CD4-positive, CD25-positive, alpha-beta regulatory T cell (primary cell): ENCODE results near the gene SRP68. TPM values are rescaled to one million over a fixed set of nuclear protein-coding genes. Genes with fewer than 3 reads are reported as not detected.

Experiments used
- ATAC-seq, 2 donors: fragments of 150-1000 bp; cut with Tn5 transposase; one replicate each; pipeline ENCODE4 v1.10.0; 2021; ENCODE audit warnings: low read depth in 2 of 2, moderate number of reproducible peaks in 2 of 2, moderate library complexity in 1 of 2
- DNase-seq, 3 donors: peaks; one replicate each; pipeline versions ENCODE4 v3.0.0 to v3.0.0-alpha.2; 2012 to 2022; ENCODE audit warnings: mixed read lengths in 1 of 3
- H3K27ac ChIP-seq: one replicate; pipeline ENCODE4 v1.7.0; 2013; ENCODE audit warnings: mild to moderate bottlenecking, low read length; ENCODE audit not compliant: insufficient read depth, poor library complexity, severe bottlenecking
- H3K27me3 ChIP-seq: one replicate; pipeline ENCODE4 v1.7.0; 2013; ENCODE audit warnings: low read length; ENCODE audit not compliant: control insufficient read depth, insufficient read depth
- H3K36me3 ChIP-seq: one replicate; pipeline ENCODE4 v1.7.0; 2013; ENCODE audit warnings: mild to moderate bottlenecking, low read length, moderate library complexity; ENCODE audit not compliant: control insufficient read depth, insufficient read depth
- H3K4me1 ChIP-seq: 2 replicates; pipeline ENCODE4 v1.7.0; 2013; ENCODE audit warnings: mild to moderate bottlenecking, low read length; ENCODE audit not compliant: insufficient read depth, control insufficient read depth, poor library complexity, severe bottlenecking
- H3K4me3 ChIP-seq: one replicate; pipeline ENCODE4 v1.7.0; 2013; ENCODE audit warnings: low read depth, mild to moderate bottlenecking, low read length, moderate library complexity
- H3K9me3 ChIP-seq, 2 experiments: 1 replicate in 1 of 2; 2 replicates in 1 of 2; pipeline ENCODE4 v1.7.0; 2013; ENCODE audit warnings: low read length in 2 of 2, mild to moderate bottlenecking in 1 of 2, moderate library complexity in 1 of 2; ENCODE audit not compliant: control insufficient read depth in 2 of 2
- H3K27ac Mint-ChIP-seq, 3 donors: one replicate each; pipeline ENCODE4 v1.8.0; 2020 to 2022; ENCODE audit warnings: mild to moderate bottlenecking in 3 of 3, mixed read lengths in 3 of 3, moderate library complexity in 2 of 3
- H3K27me3 Mint-ChIP-seq: one replicate; pipeline ENCODE4 v1.8.0; 2022; ENCODE audit warnings: mild to moderate bottlenecking, mixed read lengths
- H3K36me3 Mint-ChIP-seq: one replicate; pipeline ENCODE4 v1.8.0; 2020; ENCODE audit warnings: mixed read lengths
- H3K4me1 Mint-ChIP-seq, 4 donors: one replicate each; pipeline ENCODE4 v1.8.0; 2020 to 2022; ENCODE audit warnings: mixed read lengths in 4 of 4, mild to moderate bottlenecking in 1 of 4
- H3K4me3 Mint-ChIP-seq, 4 donors: one replicate each; pipeline ENCODE4 v1.8.0; 2020 to 2022; ENCODE audit warnings: mild to moderate bottlenecking in 4 of 4, mixed read lengths in 4 of 4, moderate library complexity in 3 of 4
- H3K9me3 Mint-ChIP-seq, 7 donors: one replicate each; pipeline ENCODE4 v1.8.0; 2020 to 2022; ENCODE audit warnings: mixed read lengths in 7 of 7, mild to moderate bottlenecking in 3 of 7, moderate library complexity in 2 of 7
- polyA plus RNA-seq, 4 donors: library from polyadenylated mRNA; unstranded; fragments of 300-500 nt; fragmentation: Illumina TruSeq; gene quantifications; one replicate each; pipeline ENCODE4 v1.2.3, GENCODE V29; 2021
- total RNA-seq: library from RNA; stranded (reverse); gene quantifications from one replicate; pipeline ENCODE4 v1.2.3, GENCODE V29; 2022

Gene SRP68
- total and polyA plus RNA-seq, 5 donors from 2014 or later = 68.8 to 81.0 (median 71.9) TPM

DNA sequence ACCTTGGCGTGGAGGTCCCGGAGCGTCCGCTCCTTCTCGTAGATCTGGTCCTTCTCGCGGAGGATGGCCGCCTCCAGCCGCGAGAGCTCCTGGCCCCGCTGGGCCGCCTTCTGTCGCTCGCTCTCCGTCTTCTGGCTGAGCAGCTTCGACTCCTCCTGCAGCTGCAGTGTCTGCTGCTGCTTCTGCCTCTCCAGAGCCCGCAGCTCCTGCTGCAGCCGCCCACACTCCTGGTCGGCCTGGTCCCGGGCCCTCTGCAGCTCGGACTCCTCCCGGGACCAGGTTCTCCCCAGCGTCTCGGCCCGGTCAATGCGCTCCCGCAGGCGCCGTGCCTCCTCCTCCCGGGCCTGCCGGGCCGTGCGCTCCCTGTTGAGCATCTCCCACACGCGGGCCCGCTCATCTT is 64.1 kb downstream of the SRP68 start:
- Histone ChIP-seq H3K4me1 (no peaks in the 10 kb centered on the region), H3K4me3 (no peak overlapping the region), H3K27ac (no peak overlapping the region), H3K9me3 (no peaks in the 10 kb centered on the region), H3K27me3 (no peaks in the 10 kb centered on the region), H3K36me3 (no peaks in the 10 kb centered on the region)
- Mint-ChIP-seq H3K27ac (no peak overlapping the region), H3K9me3 (no peaks in the 10 kb centered on the region), H3K36me3 (peaks cover 7% of the 10 kb centered on the region), H3K27me3 (no peaks in the 10 kb centered on the region), H3K4me1 (peaks cover 0 to 7% (median 4%) of the 10 kb centered on the region in 4 donors), H3K4me3 (no peak overlapping the region)
- no peak for DNase-seq
- ATAC-seq = no peak

DNA sequence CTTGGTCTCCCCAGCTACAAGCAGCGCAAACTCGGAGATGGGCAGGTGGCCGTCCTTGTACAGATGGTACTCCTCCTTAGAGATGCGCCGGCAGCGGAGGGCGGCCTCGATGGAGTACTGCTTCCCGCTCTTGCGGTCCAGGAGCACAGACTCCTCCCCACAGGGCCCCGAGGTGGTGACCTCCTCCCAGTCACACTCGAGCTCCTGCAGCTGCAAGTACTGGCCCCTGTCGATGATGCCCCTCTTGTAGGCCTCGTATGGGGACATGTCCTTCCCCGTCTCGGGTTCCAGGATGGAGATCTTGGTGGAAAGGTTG is 64.5 kb downstream of the SRP68 start:
- H3K27ac ChIP-seq = no peak overlapping the region
- no peaks in the 10 kb centered on the region for H3K9me3 Mint-ChIP-seq
- no peaks in the 10 kb centered on the region for H3K27me3 ChIP-seq
- peaks cover 7% of the 10 kb centered on the region for H3K36me3 Mint-ChIP-seq
- H3K4me3 Mint-ChIP-seq = no peak overlapping the region
- no peaks in the 10 kb centered on the region for H3K27me3 Mint-ChIP-seq
- no peaks in the 10 kb centered on the region for H3K4me1 ChIP-seq
- ATAC-seq (no peak), DNase-seq (no peak)
- H3K36me3 ChIP-seq = no peaks in the 10 kb centered on the region
- H3K4me3 ChIP-seq = no peak overlapping the region
- H3K9me3 ChIP-seq = no peaks in the 10 kb centered on the region
- peaks cover 0 to 7% (median 5%) of the 10 kb centered on the region in 4 donors for H3K4me1 Mint-ChIP-seq
- H3K27ac Mint-ChIP-seq = peak overlapping the region in 1 of 3 donors; percentile 63

GRCh38 chr17:76007131-76007849 is 65.0 kb downstream of the SRP68 start:
- H3K4me1 ChIP-seq = no peaks in the 10 kb centered on the region
- DNase-seq = no peak
- Mint-ChIP-seq H3K36me3 (peaks cover 7% of the 10 kb centered on the region), H3K4me1 (peaks cover 0 to 7% (median 5%) of the 10 kb centered on the region in 4 donors), H3K4me3 (no peak overlapping the region), H3K27me3 (no peaks in the 10 kb centered on the region), H3K27ac (peak overlapping the region in 1 of 3 donors; percentile 63), H3K9me3 (no peaks in the 10 kb centered on the region)
- H3K27ac ChIP-seq = no peak overlapping the region
- H3K9me3 ChIP-seq = no peaks in the 10 kb centered on the region
- H3K4me3 ChIP-seq = no peak overlapping the region
- no peak for ATAC-seq
- no peaks in the 10 kb centered on the region for H3K36me3 ChIP-seq
- H3K27me3 ChIP-seq = no peaks in the 10 kb centered on the region

DNA sequence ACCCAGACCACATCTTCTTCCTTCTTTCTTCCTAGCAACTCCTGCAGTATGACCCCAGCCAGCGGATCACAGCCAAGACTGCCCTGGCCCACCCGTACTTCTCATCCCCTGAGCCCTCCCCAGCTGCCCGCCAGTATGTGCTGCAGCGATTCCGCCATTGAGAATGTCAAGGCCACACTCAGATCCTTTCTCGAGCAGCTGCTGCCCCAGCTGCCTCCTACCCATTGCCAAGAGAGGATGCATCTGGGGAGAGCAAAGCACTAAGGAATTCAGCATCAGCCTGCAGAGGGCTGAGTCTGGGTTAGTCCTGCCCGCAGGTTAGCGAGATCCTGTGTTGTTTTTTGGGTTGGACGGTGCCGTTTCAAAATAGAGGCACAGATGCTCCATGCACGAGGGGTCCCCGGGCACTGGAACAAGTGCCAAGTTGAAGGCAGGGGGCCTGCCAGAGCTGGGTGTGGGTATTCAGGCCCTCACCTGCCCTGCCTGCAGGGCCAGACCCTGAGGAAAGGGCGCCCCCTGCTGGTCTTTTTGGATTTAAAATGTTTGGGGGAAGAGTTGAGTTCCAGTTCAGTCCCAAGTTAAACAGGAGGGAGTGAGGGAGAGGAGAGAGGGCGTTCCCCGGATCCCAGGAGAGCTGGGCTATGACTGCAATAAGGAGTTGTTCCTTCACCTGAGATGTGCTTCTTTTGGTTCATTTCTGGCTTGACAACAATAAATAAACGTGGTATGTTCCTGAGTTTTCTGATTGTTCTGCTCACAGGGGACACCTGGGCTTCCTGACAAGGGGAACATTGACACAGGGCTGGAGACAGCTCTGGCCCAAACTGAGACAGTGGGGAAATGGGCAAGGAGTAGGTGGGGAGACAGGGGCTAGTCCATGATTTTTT is 66.8 kb downstream of the SRP68 start:
- Mint-ChIP-seq H3K27me3 (no peaks in the 10 kb centered on the region), H3K27ac (peak overlapping the region in 1 of 3 donors; percentile 83), H3K4me3 (no peak overlapping the region), H3K4me1 (peaks cover 0 to 7% (median 5%) of the 10 kb centered on the region in 4 donors), H3K36me3 (peaks cover 7% of the 10 kb centered on the region), H3K9me3 (no peaks in the 10 kb centered on the region)
- Histone ChIP-seq H3K9me3 (no peaks in the 10 kb centered on the region), H3K4me1 (no peaks in the 10 kb centered on the region), H3K4me3 (no peak overlapping the region), H3K36me3 (no peaks in the 10 kb centered on the region), H3K27me3 (no peaks in the 10 kb centered on the region), H3K27ac (no peak overlapping the region)
- ATAC-seq (peak; percentile 40 to 52), DNase-seq (peak; percentile 65 to 76 (median 72))

DNA sequence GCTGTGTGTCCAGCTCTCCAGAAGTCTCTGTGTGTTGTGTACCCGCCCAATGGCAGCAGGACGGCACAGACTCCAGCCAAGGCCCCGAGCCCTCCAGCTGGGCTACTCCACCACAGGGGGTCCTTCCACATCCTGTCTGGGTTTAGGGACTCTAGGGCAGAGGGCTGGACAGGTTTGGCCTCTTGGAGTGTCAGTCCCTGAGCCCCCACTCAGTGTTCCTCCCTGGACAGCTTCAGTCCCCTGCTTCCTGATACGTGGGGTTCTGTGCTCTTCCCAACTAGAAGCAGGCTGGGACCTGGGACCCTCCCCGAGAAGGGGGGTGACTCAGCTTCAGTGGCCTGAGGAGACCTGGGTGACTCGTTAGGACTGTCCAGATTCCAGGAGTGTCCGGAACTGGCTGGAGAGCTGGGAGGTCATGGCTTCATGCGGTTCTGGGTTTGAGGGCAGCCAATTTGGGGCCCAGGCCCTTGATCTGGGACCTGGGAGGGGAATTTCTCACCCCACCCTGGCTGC is 67.5 kb downstream of the SRP68 start:
- Mint-ChIP-seq H3K27ac (no peak overlapping the region), H3K9me3 (no peaks in the 10 kb centered on the region), H3K36me3 (peaks cover 7% of the 10 kb centered on the region), H3K27me3 (no peaks in the 10 kb centered on the region), H3K4me3 (no peak overlapping the region), H3K4me1 (peaks cover 0 to 7% (median 5%) of the 10 kb centered on the region in 4 donors)
- Histone ChIP-seq H3K27me3 (no peaks in the 10 kb centered on the region), H3K9me3 (no peaks in the 10 kb centered on the region), H3K36me3 (no peaks in the 10 kb centered on the region), H3K4me1 (no peaks in the 10 kb centered on the region), H3K4me3 (no peak overlapping the region), H3K27ac (no peak overlapping the region)
- ATAC-seq (no peak), DNase-seq (no peak)

DNA sequence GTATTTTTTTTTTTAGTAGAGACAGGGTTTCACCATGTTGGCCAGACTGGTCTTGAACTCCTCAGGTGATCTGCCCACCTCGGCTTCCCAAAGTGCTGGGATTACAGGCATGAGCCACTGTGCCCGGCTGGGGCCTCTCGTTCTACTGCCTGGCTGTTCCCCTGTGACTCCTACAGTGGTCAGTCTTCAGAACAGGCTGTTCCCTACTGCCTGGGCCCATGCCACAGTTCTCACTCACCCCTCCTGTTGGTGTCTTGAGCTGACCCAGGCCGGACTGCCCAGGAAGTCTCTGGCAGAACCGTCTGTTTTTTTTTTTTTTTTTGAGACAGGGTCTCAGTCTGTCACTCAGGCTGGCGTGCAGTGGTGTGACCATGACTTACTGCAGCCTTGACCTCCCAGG is 68.4 kb downstream of the SRP68 start:
- Histone ChIP-seq H3K27ac (no peak overlapping the region), H3K36me3 (no peaks in the 10 kb centered on the region), H3K27me3 (no peaks in the 10 kb centered on the region), H3K4me1 (no peaks in the 10 kb centered on the region), H3K4me3 (no peak overlapping the region), H3K9me3 (no peaks in the 10 kb centered on the region)
- Mint-ChIP-seq H3K9me3 (no peaks in the 10 kb centered on the region), H3K4me1 (peaks cover 0 to 7% (median 5%) of the 10 kb centered on the region in 4 donors), H3K36me3 (peaks cover 7% of the 10 kb centered on the region), H3K4me3 (no peak overlapping the region), H3K27ac (no peak overlapping the region), H3K27me3 (no peaks in the 10 kb centered on the region)
- no peak for ATAC-seq
- no peak for DNase-seq

- no peak overlapping the region for H3K27ac ChIP-seq
- ATAC-seq = no peak
- peak overlapping the region in 1 of 3 donors; percentile 7 for H3K27ac Mint-ChIP-seq
- H3K27me3 ChIP-seq = no peaks in the 10 kb centered on the region
- no peak for DNase-seq
- no peaks in the 10 kb centered on the region for H3K36me3 ChIP-seq
- peaks cover 4% of the 10 kb centered on the region for H3K4me1 ChIP-seq
- no peak overlapping the region for H3K4me3 ChIP-seq
- H3K4me3 Mint-ChIP-seq = no peak overlapping the region
- no peaks in the 10 kb centered on the region for H3K9me3 ChIP-seq
- H3K27me3 Mint-ChIP-seq = no peaks in the 10 kb centered on the region
- H3K9me3 Mint-ChIP-seq = no peaks in the 10 kb centered on the region
- H3K4me1 Mint-ChIP-seq = peaks cover 5 to 19% (median 11%) of the 10 kb centered on the region in 4 donors
- peaks cover 12% of the 10 kb centered on the region for H3K36me3 Mint-ChIP-seq
Observed at GRCh38 chr17:76002100-76002499, 70.2 kb downstream of the SRP68 start.
